Pancreas (tissue), 10 donors: Measurements from ENCODE around the gene RPTOR. TPM values are rescaled to one million over a fixed set of nuclear protein-coding genes. Genes with fewer than 3 reads are reported as not detected.

Experiments used
- ATAC-seq, 4 donors: fragments of 200-7000 bp; cut with Tn5 transposase; one replicate each; pipeline versions ENCODE4 v1.8.0 to v1.9.1; 2020; ENCODE audit warnings: mild to moderate bottlenecking in 4 of 4, moderate library complexity in 4 of 4
- DNase-seq, 6 donors: peaks; one replicate each; pipeline ENCODE4 v3.0.0-alpha.2; 2020
- FAIRE-seq: peaks from 2 replicates; lab custom pipeline; 2012; peaks lifted over from hg19 to GRCh38; lab: Jason Lieb, UNC
- H3K27ac ChIP-seq, 4 donors: fragments of 200-600 bp; sonication (generic); 1 replicate in 3 of 4; 2 replicates in 1 of 4; pipeline versions ENCODE4 v1.5.0 to v1.8.0; 2020
- H3K27me3 ChIP-seq, 4 donors: fragments of 200-600 bp; one replicate each; pipeline ENCODE4 v1.8.0; 2021
- H3K36me3 ChIP-seq, 3 donors: fragments of 200-600 bp; sonication (generic) in 1 of 3; one replicate each; pipeline versions ENCODE4 v1.5.0 to v1.8.0; 2020 to 2021
- H3K4me1 ChIP-seq, 3 donors: fragments of 200-600 bp; one replicate each; pipeline ENCODE4 v1.8.0; 2021
- H3K4me3 ChIP-seq, 4 donors: fragments of 200-600 bp; sonication (generic) in 2 of 4; one replicate each; pipeline versions ENCODE4 v1.5.0 to v1.8.0; 2020 to 2021
- H3K9me3 ChIP-seq, 4 donors: fragments of 200-600 bp; one replicate each; pipeline ENCODE4 v1.8.0; 2021
- CTCF ChIP-seq, 4 donors: fragments of 200-600 bp; sonication (generic) in 3 of 4; IDR thresholded peaks; one replicate each; pipeline versions ENCODE4 v1.5.0 to v1.8.0; 2021; ENCODE audit warnings: antibody characterized with exemption in 4 of 4
- WGBS, 2 donors: extraction: QIAGEN DNeasy Blood & Tissue Kit; methylation state at CpG; one replicate each; pipeline ENCODE4 v1.1.7; 2013; 5-methylcytosine and 5-hydroxymethylcytosine counted together
- intact Hi-C, 3 donors: fragments of 100-400 bp; cut with DNase I; formaldehyde crosslinking; loops; one replicate each; pipeline versions ENCODE4 v1.11.1 to v1.14.2; 2022
- polyA plus RNA-seq, 2 donors: library from polyadenylated mRNA; stranded (reverse); fragments of 200-250 nt; gene quantifications; one replicate each; pipeline ENCODE4 v1.2.3, GENCODE V29; 2013
- total RNA-seq, 6 donors: library from RNA; stranded (reverse); fragmentation: NEBNext Ultra II Directional in 4 of 6; extraction: Animal tissue kit (Norgen Biotek cat#: 25700) in 4 of 6; gene quantifications; one replicate each; pipeline versions ENCODE4 v1.2.1 to v1.2.4, GENCODE V29; 2021 to 2023
- donor health status: healthy with polysubstance abuse.
- donor health status: DM: no; HTN: no; CAD: no; lungs with moderate emphysema.
- donor health status: DM: no; HTN: no; CAD: no.
- donor health status: control.
- donor health status: control.
- donor health status: Bipolar disorder and iron deficiency.
- donor health status: DM: yes; HTN: yes; CAD: no.
- donor health status: DM: no; HTN: no; CAD: no.
- donor health status: DM: no; HTN: no; CAD: no.
- donor health status: DM: yes; HTN: yes; CAD: no.

RPTOR gene
- total and polyA plus RNA-seq, 8 donors, result 5.0 to 18.9 (median 13.2) TPM

- intact Hi-C loops, result loop anchor here in 1 of 3 donors (10.0 kb wide), 1 partner anchor 109 kb away; no protein-coding TSS in a partner anchor
- no peaks in the 10 kb centered on the region for H3K27me3 ChIP-seq
- WGBS, 2 donors, result 19 to 20% methylated on average over 8 of the region's 8 CpGs
- no peak overlapping the region for H3K27ac ChIP-seq
- peak; percentile 60 to 93 (median 89) for ATAC-seq
- peak in 4 of 6 donors; percentile 24 to 79 (median 56) for DNase-seq
- no peaks in the 10 kb centered on the region for H3K9me3 ChIP-seq
- H3K4me3 ChIP-seq, result no peak overlapping the region
- peak in 3 of 4 donors; percentile 35 to 53 (median 51) for TF ChIP-seq CTCF (IDR thresholded peaks at IDR 0.05)
- no peaks in the 10 kb centered on the region for H3K4me1 ChIP-seq
- no peaks in the 10 kb centered on the region for H3K36me3 ChIP-seq
- FAIRE-seq, result peak; percentile 98
Observed at GRCh38 chr17:80866050-80866793, 321.6 kb downstream of the RPTOR start.

- DNase-seq (peak in 1 of 6 donors; percentile 30), ATAC-seq (no peak), FAIRE-seq (no peak)
- no peaks in the 10 kb centered on the region for H3K9me3 ChIP-seq
- no peaks in the 10 kb centered on the region for H3K27me3 ChIP-seq
- TF ChIP-seq CTCF (IDR thresholded peaks at IDR 0.05), result no peak
- no peaks in the 10 kb centered on the region for H3K4me1 ChIP-seq
- WGBS, 2 donors, result 78 to 81% methylated on average over 5 of the region's 5 CpGs
- intact Hi-C loops, result loop anchor here in 1 of 3 donors (10.0 kb wide), 1 partner anchor 107 kb away; no protein-coding TSS in a partner anchor
- H3K27ac ChIP-seq, result no peak overlapping the region
- H3K4me3 ChIP-seq, result no peak overlapping the region
- no peaks in the 10 kb centered on the region for H3K36me3 ChIP-seq
Observed at GRCh38 chr17:80868022-80868609, 323.5 kb downstream of the RPTOR start.

GRCh38 chr17:80869481-80870145, 325.0 kb downstream of the RPTOR start:
- Histone ChIP-seq H3K4me3 (no peak overlapping the region), H3K27me3 (no peaks in the 10 kb centered on the region), H3K27ac (no peak overlapping the region), H3K36me3 (no peaks in the 10 kb centered on the region), H3K4me1 (no peaks in the 10 kb centered on the region), H3K9me3 (no peaks in the 10 kb centered on the region)
- FAIRE-seq (no peak), DNase-seq (peak in 1 of 6 donors; percentile 6), ATAC-seq (no peak)
- intact Hi-C loops, result loop anchor here in 1 of 3 donors (10.0 kb wide), 1 partner anchor 105 kb away; no protein-coding TSS in a partner anchor
- 90 to 94% methylated on average over 7 of the region's 7 CpGs for whole genome bisulfite sequencing, 2 donors
- no peak for TF ChIP-seq CTCF (IDR thresholded peaks at IDR 0.05)

GRCh38 chr17:80870401-80870800, 325.8 kb downstream of the RPTOR start:
- Histone ChIP-seq H3K4me1 (no peaks in the 10 kb centered on the region), H3K4me3 (no peak overlapping the region), H3K27me3 (no peaks in the 10 kb centered on the region), H3K27ac (no peak overlapping the region), H3K9me3 (no peaks in the 10 kb centered on the region), H3K36me3 (no peaks in the 10 kb centered on the region)
- TF ChIP-seq CTCF (IDR thresholded peaks at IDR 0.05), result no peak
- WGBS, 2 donors, result 77 to 89% methylated on average over 8 of the region's 8 CpGs
- ATAC-seq (peak in 1 of 4 donors; percentile 39), DNase-seq (peak in 1 of 6 donors; percentile 10), FAIRE-seq (no peak)
- intact Hi-C loops, result no loop called here
